GM12878 (cell line): Measurements from ENCODE around the gene ANKDD1B.

ENCODE experiments used
- EGR1 ChIP-seq, 2 experiments: IDR thresholded peaks; 1 replicate in 1 of 2; 2 replicates in 1 of 2; pipeline ENCODE4 v1.6.1; 2011 to 2012; ENCODE audit warnings: low read depth in 2 of 2, low read length in 2 of 2, borderline replicate concordance in 1 of 2, mild to moderate bottlenecking in 1 of 2, moderate library complexity in 1 of 2
- TF ChIP-seq, protein P1 (sequence below), 3 experiments: IDR thresholded peaks in 2 of 3; conservative IDR thresholded peaks in 1 of 3; 2 replicates each; pipeline ENCODE4 v1.5.1; 2011; ENCODE audit warnings: low read depth in 3 of 3, low read length in 3 of 3, mild to moderate bottlenecking in 3 of 3, control low read depth in 2 of 3, moderate library complexity in 2 of 3, inconsistent platforms in 1 of 3, mixed read lengths in 1 of 3; ENCODE audit not compliant: control insufficient read depth in 2 of 3, insufficient read depth in 1 of 3; ENCODE audit errors: extremely low read depth in 1 of 3

DNA sequence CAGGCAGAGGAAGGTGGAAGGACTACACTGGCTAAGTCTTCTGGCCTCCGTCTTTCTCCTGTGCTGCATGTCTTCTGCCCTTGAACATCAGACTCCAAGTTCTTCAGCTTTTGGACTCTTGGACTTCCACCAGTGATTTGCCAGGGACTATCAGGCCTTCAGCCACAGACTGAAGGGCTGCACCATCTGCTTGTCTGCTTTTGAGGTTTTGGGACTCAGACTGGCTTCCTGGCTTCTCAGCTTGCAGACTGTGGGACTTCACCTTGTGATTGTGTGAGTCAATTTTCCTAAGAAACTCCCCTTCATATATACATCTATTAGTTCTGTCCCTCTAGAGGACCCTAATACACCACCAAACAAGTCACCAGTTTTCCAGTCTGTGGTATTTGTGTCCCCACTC, 9.7 kb upstream of the ANKDD1B start:
- no peak for TF ChIP-seq EGR1 (IDR thresholded peaks at IDR 0.05; ENCODE audit: borderline replicate concordance in 1 of 2, low read depth in 2 of 2, low read length in 2 of 2)
- TF ChIP-seq, protein P1, sequence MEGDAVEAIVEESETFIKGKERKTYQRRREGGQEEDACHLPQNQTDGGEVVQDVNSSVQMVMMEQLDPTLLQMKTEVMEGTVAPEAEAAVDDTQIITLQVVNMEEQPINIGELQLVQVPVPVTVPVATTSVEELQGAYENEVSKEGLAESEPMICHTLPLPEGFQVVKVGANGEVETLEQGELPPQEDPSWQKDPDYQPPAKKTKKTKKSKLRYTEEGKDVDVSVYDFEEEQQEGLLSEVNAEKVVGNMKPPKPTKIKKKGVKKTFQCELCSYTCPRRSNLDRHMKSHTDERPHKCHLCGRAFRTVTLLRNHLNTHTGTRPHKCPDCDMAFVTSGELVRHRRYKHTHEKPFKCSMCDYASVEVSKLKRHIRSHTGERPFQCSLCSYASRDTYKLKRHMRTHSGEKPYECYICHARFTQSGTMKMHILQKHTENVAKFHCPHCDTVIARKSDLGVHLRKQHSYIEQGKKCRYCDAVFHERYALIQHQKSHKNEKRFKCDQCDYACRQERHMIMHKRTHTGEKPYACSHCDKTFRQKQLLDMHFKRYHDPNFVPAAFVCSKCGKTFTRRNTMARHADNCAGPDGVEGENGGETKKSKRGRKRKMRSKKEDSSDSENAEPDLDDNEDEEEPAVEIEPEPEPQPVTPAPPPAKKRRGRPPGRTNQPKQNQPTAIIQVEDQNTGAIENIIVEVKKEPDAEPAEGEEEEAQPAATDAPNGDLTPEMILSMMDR (IDR thresholded peaks at IDR 0.05 in 2 of 3, conservative IDR thresholded peaks at IDR 0.05 in 1 of 3; ENCODE audit: control insufficient read depth in 2 of 3, extremely low read depth in 1 of 3, insufficient read depth in 1 of 3, low read depth in 3 of 3, low read length in 3 of 3) = no peak
